ENCODE data around the gene FOXF1.

- TF ChIP-seq EP300 (IDR thresholded peaks at IDR 0.05) (no peak), CTCF (IDR thresholded peaks at IDR 0.05) (no peak), POLR2A (IDR thresholded peaks at IDR 0.05) (no peak)
Measured at GRCh38 chr16:86513471-86514277, 3.3 kb downstream of the FOXF1 start.
